PC-9 (cell line): Measurements from ENCODE around the gene FARP1.

Source experiments
- EZH2 ChIP-seq: fragments of 200-600 bp; sonication (generic); IDR thresholded peaks from 2 replicates; pipeline ENCODE4 v1.8.0; 2017; ENCODE audit warnings: antibody characterized with exemption, low read depth
- TF ChIP-seq, protein P1 (sequence below): fragments of 200-600 bp; sonication (generic); conservative IDR thresholded peaks from 2 replicates; pipeline ENCODE4 v1.6.1; 2017; ENCODE audit warnings: mixed run types, antibody characterized with exemption, mild to moderate bottlenecking, moderate library complexity

DNA sequence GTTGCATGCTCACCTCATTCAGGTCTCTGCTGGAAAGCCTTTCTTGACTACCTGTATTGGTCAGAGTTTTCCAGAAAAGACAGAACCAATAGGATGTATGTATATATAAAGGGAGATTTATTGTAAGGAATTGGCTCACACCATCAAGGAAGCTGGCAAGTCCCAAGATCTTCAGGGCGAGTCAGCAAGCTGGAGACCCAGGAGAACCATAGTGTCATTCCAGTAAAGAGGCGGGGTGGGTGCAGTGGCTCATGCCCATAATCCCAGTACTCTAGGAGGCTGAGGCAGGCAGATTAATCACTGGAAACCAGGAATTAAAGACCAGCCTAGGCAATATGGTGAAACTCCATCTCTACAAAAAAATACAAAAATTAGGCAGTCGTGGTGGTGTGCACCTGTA lies 30.4 kb upstream of the FARP1 start:
- TF ChIP-seq, protein P1, sequence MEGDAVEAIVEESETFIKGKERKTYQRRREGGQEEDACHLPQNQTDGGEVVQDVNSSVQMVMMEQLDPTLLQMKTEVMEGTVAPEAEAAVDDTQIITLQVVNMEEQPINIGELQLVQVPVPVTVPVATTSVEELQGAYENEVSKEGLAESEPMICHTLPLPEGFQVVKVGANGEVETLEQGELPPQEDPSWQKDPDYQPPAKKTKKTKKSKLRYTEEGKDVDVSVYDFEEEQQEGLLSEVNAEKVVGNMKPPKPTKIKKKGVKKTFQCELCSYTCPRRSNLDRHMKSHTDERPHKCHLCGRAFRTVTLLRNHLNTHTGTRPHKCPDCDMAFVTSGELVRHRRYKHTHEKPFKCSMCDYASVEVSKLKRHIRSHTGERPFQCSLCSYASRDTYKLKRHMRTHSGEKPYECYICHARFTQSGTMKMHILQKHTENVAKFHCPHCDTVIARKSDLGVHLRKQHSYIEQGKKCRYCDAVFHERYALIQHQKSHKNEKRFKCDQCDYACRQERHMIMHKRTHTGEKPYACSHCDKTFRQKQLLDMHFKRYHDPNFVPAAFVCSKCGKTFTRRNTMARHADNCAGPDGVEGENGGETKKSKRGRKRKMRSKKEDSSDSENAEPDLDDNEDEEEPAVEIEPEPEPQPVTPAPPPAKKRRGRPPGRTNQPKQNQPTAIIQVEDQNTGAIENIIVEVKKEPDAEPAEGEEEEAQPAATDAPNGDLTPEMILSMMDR: no peak
- no peak for TF ChIP-seq EZH2
